Stimulated activated CD4-positive, alpha-beta T cell treated with anti-CD3 and anti-CD28 coated beads, Interleukin-1b, Interleukin-23, amount 100 ng/mL, for 1 hour (primary cell): Measurements from ENCODE around the gene FNDC11.

ENCODE experiments used
- DNase-seq, 2 donors: peaks; one replicate each; pipeline ENCODE4 v3.0.0-alpha.2; 2020; ENCODE audit warnings: low read depth in 2 of 2

The FNDC11 gene

GRCh38 chr20:63539441-63540370, 14.3 kb upstream of the FNDC11 start:
- DNase-seq = no peak

GRCh38 chr20:63540417-63541186, 13.4 kb upstream of the FNDC11 start:
- no peak for DNase-seq

- DNase-seq = no peak
Observed at GRCh38 chr20:63541371-63541770, 12.6 kb upstream of the FNDC11 start.

- DNase-seq = no peak
Observed at GRCh38 chr20:63542031-63542559, 11.9 kb upstream of the FNDC11 start.

- DNase-seq = no peak
Observed at GRCh38 chr20:63542696-63543095, 11.3 kb upstream of the FNDC11 start.

GRCh38 chr20:63543131-63543530, 10.8 kb upstream of the FNDC11 start:
- no peak for DNase-seq

GRCh38 chr20:63543733-63544132, 10.2 kb upstream of the FNDC11 start:
- no peak for DNase-seq

GRCh38 chr20:63544241-63544957, 9.6 kb upstream of the FNDC11 start:
- no peak for DNase-seq

GRCh38 chr20:63544958-63545516, 8.9 kb upstream of the FNDC11 start:
- no peak for DNase-seq

GRCh38 chr20:63545814-63546213, 8.1 kb upstream of the FNDC11 start:
- no peak for DNase-seq

- no peak for DNase-seq
Observed at GRCh38 chr20:63546256-63546955, 7.6 kb upstream of the FNDC11 start.

GRCh38 chr20:63546956-63547724, 6.8 kb upstream of the FNDC11 start:
- no peak for DNase-seq

- DNase-seq = no peak
Observed at GRCh38 chr20:63547725-63548480, 6.1 kb upstream of the FNDC11 start, which contains the start of gene SRMS. Gene SRMS (minus strand): TSS chr20:63547749. CDS start chr20:63547463, 286 bp downstream.

GRCh38 chr20:63548542-63548941, 5.4 kb upstream of the FNDC11 start:
- DNase-seq = no peak

GRCh38 chr20:63549019-63549418, 4.9 kb upstream of the FNDC11 start:
- no peak for DNase-seq

GRCh38 chr20:63549679-63550282, 4.2 kb upstream of the FNDC11 start:
- no peak for DNase-seq

- no peak for DNase-seq
Observed at GRCh38 chr20:63551068-63551467, 2.9 kb upstream of the FNDC11 start.

GRCh38 chr20:63552481-63553249, 1.3 kb upstream of the FNDC11 start:
- DNase-seq = no peak
